CD4-positive, alpha-beta T cell treated with Interleukin-15 for 1 hour (primary cell): ENCODE results near the gene ALX1.

Experiments
- DNase-seq: peaks from one replicate; pipeline ENCODE4 v3.0.0-alpha.2; 2020

The ALX1 gene

DNA sequence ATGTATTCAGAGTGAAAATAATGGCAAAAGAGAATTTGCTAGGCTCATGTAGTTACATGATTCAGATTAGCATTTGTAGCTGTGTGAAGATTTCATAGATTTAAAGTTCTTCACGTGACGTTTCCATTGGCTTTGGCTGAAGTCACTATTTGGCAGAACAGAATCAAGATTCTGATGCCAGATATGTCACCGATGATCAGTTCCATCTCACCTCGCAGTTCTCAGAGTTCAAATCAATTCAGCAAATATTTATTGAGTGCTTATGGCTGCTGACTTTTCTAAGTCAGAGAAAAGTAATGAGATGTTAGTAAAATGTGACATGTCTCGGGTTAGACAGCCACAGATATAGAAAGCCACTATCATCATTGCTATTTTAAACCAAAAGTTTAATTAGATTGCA is 28.4 kb downstream of the ALX1 start:
- no peak for DNase-seq

GRCh38 chr12:85309125-85309566 is 29.1 kb downstream of the ALX1 start:
- DNase-seq, result no peak

GRCh38 chr12:85310025-85310424 is 30.0 kb downstream of the ALX1 start:
- DNase-seq, result no peak

GRCh38 chr12:85310456-85311076 is 30.5 kb downstream of the ALX1 start:
- DNase-seq, result no peak

DNA sequence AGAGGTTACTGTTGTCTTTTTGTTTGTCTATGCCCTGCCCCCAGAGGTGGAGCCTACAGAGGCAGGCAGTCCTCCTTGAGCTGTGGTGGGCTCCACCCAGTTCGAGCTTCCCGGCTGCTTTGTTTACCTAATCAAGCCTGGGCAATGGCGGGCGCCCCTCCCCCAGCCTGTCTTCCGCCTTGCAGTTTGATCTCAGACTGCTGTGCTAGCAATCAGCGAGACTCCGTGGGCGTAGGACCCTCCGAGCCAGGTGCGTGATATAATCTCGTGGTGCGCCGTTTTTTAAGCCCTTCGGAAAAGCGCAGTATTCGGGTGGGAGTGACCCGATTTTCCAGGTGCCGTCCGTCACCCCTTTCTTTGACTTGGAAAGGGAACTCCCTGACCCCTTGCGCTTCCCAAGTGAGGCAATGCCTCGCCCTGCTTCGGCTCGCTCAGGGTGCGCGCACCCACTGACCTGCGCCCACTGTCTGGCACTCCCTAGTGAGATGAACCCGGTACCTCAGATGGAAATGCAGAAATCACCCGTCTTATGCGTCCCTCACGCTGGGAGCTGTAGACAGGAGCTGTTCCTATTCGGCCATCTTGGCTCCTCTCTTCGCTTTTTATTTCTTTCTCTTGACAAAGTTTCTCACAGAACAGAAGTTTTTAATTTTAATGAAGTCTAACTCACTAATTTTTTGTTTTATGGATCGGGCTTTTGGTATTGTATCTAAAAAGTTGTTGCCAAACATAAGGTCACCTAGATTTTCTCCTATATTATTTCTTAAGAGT is 38.0 kb downstream of the ALX1 start:
- DNase-seq, result peak; percentile 53

DNA sequence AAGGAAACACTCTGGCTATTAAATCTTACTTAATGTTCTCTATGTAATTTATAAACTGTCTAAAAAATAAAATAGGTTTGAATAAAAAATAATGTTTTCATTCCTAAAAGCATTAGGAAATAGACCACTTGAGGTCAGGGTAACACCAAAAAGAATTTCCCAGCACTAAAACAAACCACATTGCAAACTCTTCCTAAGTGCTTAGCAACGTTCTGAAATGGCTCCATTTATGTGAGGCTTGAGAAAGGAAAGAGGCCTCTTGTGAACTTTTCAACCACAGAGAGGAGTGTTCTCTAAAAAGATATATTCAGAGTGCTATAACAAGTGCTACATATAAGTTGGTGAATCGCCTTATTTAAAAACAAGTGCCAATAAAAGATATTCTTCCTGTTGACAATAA is 42.7 kb downstream of the ALX1 start:
- no peak for DNase-seq

- DNase-seq, result no peak
Measured at GRCh38 chr12:85325442-85325841, 45.4 kb downstream of the ALX1 start.

DNA sequence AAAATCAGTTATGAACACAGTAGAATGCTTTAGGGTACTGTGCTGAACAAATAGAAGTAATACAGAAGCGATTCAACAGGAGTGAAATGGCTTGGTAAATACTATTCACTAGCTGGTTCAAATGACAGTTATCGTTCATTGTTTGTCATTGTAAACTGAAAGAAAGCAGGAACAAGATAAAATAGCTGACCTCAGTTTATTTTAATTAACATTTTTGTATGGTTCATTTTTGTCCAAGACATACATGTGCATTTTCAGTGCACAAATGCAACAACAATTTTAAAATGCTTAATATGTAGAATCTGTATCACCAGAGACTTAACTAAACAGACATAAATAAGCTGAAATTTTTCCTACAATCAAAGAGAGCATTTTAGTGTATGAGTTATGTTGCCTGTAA is 49.9 kb downstream of the ALX1 start:
- no peak for DNase-seq

DNA sequence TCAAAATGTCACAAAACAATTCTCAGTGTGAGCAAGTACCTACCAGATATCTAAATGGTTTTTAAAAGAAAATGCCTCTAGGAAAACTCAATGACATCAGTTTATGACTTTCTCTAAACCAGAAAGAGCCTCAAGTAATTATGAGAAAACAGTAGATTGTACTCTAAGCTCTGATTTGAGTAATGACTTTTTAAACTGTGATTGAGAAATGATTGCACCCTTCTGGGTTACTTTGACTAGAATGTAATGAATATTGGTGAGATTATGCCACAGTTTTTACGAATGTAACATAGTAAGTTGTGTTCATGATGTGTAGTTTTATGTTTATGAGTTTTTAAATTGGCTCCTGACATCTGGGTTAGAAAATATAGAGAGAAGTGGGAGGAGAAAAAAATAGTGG is 68.8 kb downstream of the ALX1 start:
- DNase-seq, result no peak

GRCh38 chr12:85350356-85350755 is 70.3 kb downstream of the ALX1 start:
- no peak for DNase-seq
